Lower leg skin (tissue), 3 donors: Measurements from ENCODE around the gene MAPK9.

Source experiments
- POLR2A ChIP-seq, 2 donors: fragments of 450-650 bp; IDR thresholded peaks; one replicate each; pipeline ENCODE4 v1.6.1; 2016 to 2017; ENCODE audit warnings: antibody characterized with exemption in 2 of 2, mild to moderate bottlenecking in 1 of 2, moderate library complexity in 1 of 2
- TF ChIP-seq, protein P1 (sequence below), 3 donors: fragments of 450-650 bp; IDR thresholded peaks; one replicate each; pipeline ENCODE4 v1.5.1; 2016; ENCODE audit warnings: antibody characterized with exemption in 3 of 3, mild to moderate bottlenecking in 3 of 3, moderate library complexity in 2 of 3

DNA sequence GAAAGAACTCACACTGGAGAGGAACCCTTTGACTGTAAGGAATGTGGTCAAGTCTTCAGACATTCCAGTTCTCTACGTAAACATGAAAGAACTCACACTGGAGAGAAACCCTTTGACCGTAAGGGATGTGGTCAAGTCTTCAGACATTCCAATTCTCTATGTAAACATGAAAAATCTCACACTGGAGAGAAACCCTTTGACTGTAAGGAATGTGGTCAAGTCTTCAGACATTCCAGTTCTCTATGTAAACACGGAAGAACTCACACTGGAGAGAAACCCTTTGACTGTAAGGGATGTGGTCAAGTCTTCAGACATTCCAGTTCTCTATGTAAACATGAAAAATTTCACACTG is 32.6 kb downstream of the MAPK9 start:
- TF ChIP-seq, protein P1, sequence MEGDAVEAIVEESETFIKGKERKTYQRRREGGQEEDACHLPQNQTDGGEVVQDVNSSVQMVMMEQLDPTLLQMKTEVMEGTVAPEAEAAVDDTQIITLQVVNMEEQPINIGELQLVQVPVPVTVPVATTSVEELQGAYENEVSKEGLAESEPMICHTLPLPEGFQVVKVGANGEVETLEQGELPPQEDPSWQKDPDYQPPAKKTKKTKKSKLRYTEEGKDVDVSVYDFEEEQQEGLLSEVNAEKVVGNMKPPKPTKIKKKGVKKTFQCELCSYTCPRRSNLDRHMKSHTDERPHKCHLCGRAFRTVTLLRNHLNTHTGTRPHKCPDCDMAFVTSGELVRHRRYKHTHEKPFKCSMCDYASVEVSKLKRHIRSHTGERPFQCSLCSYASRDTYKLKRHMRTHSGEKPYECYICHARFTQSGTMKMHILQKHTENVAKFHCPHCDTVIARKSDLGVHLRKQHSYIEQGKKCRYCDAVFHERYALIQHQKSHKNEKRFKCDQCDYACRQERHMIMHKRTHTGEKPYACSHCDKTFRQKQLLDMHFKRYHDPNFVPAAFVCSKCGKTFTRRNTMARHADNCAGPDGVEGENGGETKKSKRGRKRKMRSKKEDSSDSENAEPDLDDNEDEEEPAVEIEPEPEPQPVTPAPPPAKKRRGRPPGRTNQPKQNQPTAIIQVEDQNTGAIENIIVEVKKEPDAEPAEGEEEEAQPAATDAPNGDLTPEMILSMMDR (IDR thresholded peaks at IDR 0.05): no peak
- no peak for TF ChIP-seq POLR2A (IDR thresholded peaks at IDR 0.05)
